Hepatocyte (in vitro differentiated cells): ENCODE results near the gene DENND6B. TPM values are rescaled to one million over a fixed set of nuclear protein-coding genes. Genes with fewer than 3 reads are reported as not detected.
A peak's percentile ranks its signal among the peaks of the same experiment; 100 is the strongest.
"Not testable (repeated sequence)": the region's sequence is repeated elsewhere in the genome, so short reads cannot be mapped to it uniquely, and the experiment has no call there.

Experiments used
- DNase-seq: peaks from one replicate; pipeline ENCODE4 v3.0.0-alpha.2; 2016; ENCODE audit warnings: low spot score
- H2AFZ ChIP-seq: fragments of 200-600 bp; sonication (generic); 2 replicates; pipeline ENCODE4 v1.6.0; 2016; ENCODE audit warnings: antibody characterized with exemption, mild to moderate bottlenecking
- H3K27ac ChIP-seq: fragments of 200-600 bp; sonication (generic); 2 replicates; pipeline ENCODE4 v1.5.1; 2016; ENCODE audit warnings: mild to moderate bottlenecking
- H3K27me3 ChIP-seq: fragments of 200-600 bp; sonication (generic); 2 replicates; pipeline ENCODE4 v1.6.1; 2016
- H3K36me3 ChIP-seq: fragments of 200-600 bp; sonication (generic); replicated peaks from 2 replicates; pipeline ENCODE4 v1.5.1; 2016; ENCODE audit warnings: low read depth; ENCODE audit not compliant: insufficient read depth
- H3K4me1 ChIP-seq: fragments of 200-600 bp; sonication (generic); 2 replicates; pipeline ENCODE4 v1.5.1; 2016; ENCODE audit warnings: mild to moderate bottlenecking, moderate library complexity; ENCODE audit not compliant: insufficient read depth
- H3K4me2 ChIP-seq: fragments of 200-600 bp; sonication (generic); 2 replicates; pipeline ENCODE4 v1.6.0; 2016
- H3K4me3 ChIP-seq: fragments of 200-600 bp; sonication (generic); 2 replicates; pipeline ENCODE4 v1.5.1; 2016; ENCODE audit warnings: mild to moderate bottlenecking
- H3K79me2 ChIP-seq: fragments of 200-600 bp; sonication (generic); 2 replicates; pipeline ENCODE4 v1.6.0; 2017; ENCODE audit warnings: mild to moderate bottlenecking
- H3K9me2 ChIP-seq: fragments of 200-600 bp; sonication (generic); replicated peaks from 2 replicates; pipeline ENCODE4 v1.6.0; 2017; ENCODE audit warnings: mild to moderate bottlenecking; ENCODE audit not compliant: insufficient read depth
- H3K9me3 ChIP-seq: fragments of 200-600 bp; sonication (generic); 2 replicates; pipeline ENCODE4 v1.5.1; 2016; ENCODE audit warnings: low read depth, mild to moderate bottlenecking
- H4K20me1 ChIP-seq: fragments of 200-600 bp; sonication (generic); 2 replicates; pipeline ENCODE4 v1.6.0; 2016; ENCODE audit warnings: mild to moderate bottlenecking; ENCODE audit not compliant: insufficient read depth, poor library complexity, severe bottlenecking
- CTCF ChIP-seq: fragments of 200-600 bp; sonication (generic); IDR thresholded peaks from 2 replicates; pipeline ENCODE4 v1.5.1; 2016; ENCODE audit warnings: antibody characterized with exemption, mild to moderate bottlenecking; ENCODE audit not compliant: poor library complexity
- EZH2 ChIP-seq: fragments of 200-600 bp; sonication (generic); IDR thresholded peaks from 2 replicates; pipeline ENCODE4 v1.6.1; 2016; ENCODE audit warnings: antibody characterized with exemption, mild to moderate bottlenecking, borderline replicate concordance
- EZH2phosphoT487 ChIP-seq: fragments of 200-600 bp; sonication (generic); IDR thresholded peaks from one replicate; pipeline ENCODE4 v1.6.1; 2018; ENCODE audit warnings: antibody characterized with exemption, mild to moderate bottlenecking, low read depth, moderate library complexity; ENCODE audit not compliant: unreplicated experiment, severe bottlenecking
- whole genome bisulfite sequencing: methylation state at CpG from one replicate; pipeline ENCODE4 v1.1.6; 2016; ENCODE audit warnings: low lambda C conversion rate; ENCODE audit errors: missing lambda C conversion rate; 5-methylcytosine and 5-hydroxymethylcytosine counted together
- polyA plus RNA-seq: library from polyadenylated mRNA; unstranded; fragments of >200 nt; fragmentation: Nextera tagmentation; extraction: Ambion mirVana; gene quantifications from 2 replicates; pipeline ENCODE4 v1.2.1, GENCODE V29; 2016
- total RNA-seq: library from RNA; depleted of rRNA; stranded (reverse); fragments of >200 nt; gene quantifications from 2 replicates; pipeline ENCODE4 v1.2.3, GENCODE V29; 2014

The DENND6B gene
- total and polyA plus RNA-seq, 2 experiments from 2014 or later, result 3.3 to 8.7 TPM

GRCh38 chr22:50325444-50326224 is 1.2 kb downstream of the DENND6B start:
- H3K27me3 ChIP-seq, result no peaks in the 10 kb centered on the region
- WGBS, result 87% methylated on average over 19 of the region's 19 CpGs
- peaks cover 9% of the 10 kb centered on the region for H3K4me1 ChIP-seq
- peak overlapping the region; percentile 96 for H3K4me2 ChIP-seq
- no peaks in the 10 kb centered on the region for H4K20me1 ChIP-seq
- H3K4me3 ChIP-seq, result no peak overlapping the region
- H3K79me2 ChIP-seq, result peaks cover 11% of the 10 kb centered on the region
- TF ChIP-seq EZH2 (no peak), CTCF (no peak), EZH2phosphoT487 (no peak)
- no peaks in the 10 kb centered on the region for H3K9me3 ChIP-seq
- DNase-seq, result no peak
- H3K27ac ChIP-seq, result no peak overlapping the region
- H3K9me2 ChIP-seq, result no peaks in the 10 kb centered on the region
- H3K36me3 ChIP-seq, result no peaks in the 10 kb centered on the region
- H2AFZ ChIP-seq, result no peak overlapping the region

GRCh38 chr22:50323900-50324299 is 2.9 kb downstream of the DENND6B start:
- 97% methylated on average over 5 of the region's 5 CpGs for WGBS
- no peaks in the 10 kb centered on the region for H3K9me3 ChIP-seq

GRCh38 chr22:50322382-50323104 is 4.3 kb downstream of the DENND6B start:
- not testable (repeated sequence) for H3K9me3 ChIP-seq, H2AFZ ChIP-seq, H3K27ac ChIP-seq, H3K36me3 ChIP-seq, H3K79me2 ChIP-seq, H3K27me3 ChIP-seq, DNase-seq, H3K9me2 ChIP-seq, H3K4me3 ChIP-seq, H4K20me1 ChIP-seq, H3K4me1 ChIP-seq, H3K4me2 ChIP-seq
- 89% methylated on average over 9 of the region's 10 CpGs for WGBS

More at GRCh38 chr22:50323900-50324299, 2.9 kb downstream of the DENND6B start:
- peak; percentile 3 for DNase-seq
- Histone ChIP-seq H3K27me3 (no peaks in the 10 kb centered on the region), H3K79me2 (peaks cover 11% of the 10 kb centered on the region), H3K4me3 (no peak overlapping the region), H3K4me1 (peaks cover 9% of the 10 kb centered on the region), H3K4me2 (no peak overlapping the region), H2AFZ (no peak overlapping the region), H3K9me2 (no peaks in the 10 kb centered on the region), H3K27ac (no peak overlapping the region), H3K36me3 (no peaks in the 10 kb centered on the region), H4K20me1 (no peaks in the 10 kb centered on the region)
- TF ChIP-seq EZH2phosphoT487 (no peak), CTCF (no peak), EZH2 (no peak)

- H3K27ac ChIP-seq, result no peak overlapping the region
- no peaks in the 10 kb centered on the region for H3K27me3 ChIP-seq
- no peaks in the 10 kb centered on the region for H3K4me1 ChIP-seq
- H3K36me3 ChIP-seq, result no peaks in the 10 kb centered on the region
- DNase-seq, result no peak
- no peak overlapping the region for H2AFZ ChIP-seq
- H3K9me2 ChIP-seq, result no peaks in the 10 kb centered on the region
- no peaks in the 10 kb centered on the region for H3K9me3 ChIP-seq
- no peak overlapping the region for H3K4me2 ChIP-seq
- no peaks in the 10 kb centered on the region for H4K20me1 ChIP-seq
- no peak overlapping the region for H3K4me3 ChIP-seq
- H3K79me2 ChIP-seq, result no peaks in the 10 kb centered on the region
- WGBS, result 91% methylated on average over 10 of the region's 10 CpGs
- no peak for TF ChIP-seq EZH2
- no peak for TF ChIP-seq CTCF
- no peak for TF ChIP-seq EZH2phosphoT487
Measured at GRCh38 chr22:50320671-50321325, 6.0 kb downstream of the DENND6B start.
